Adrenal gland (tissue), 5 donors: Measurements from ENCODE around the gene SMARCD2.

Source experiments
- CTCF ChIP-seq, 6 experiments: fragments of 450-650 bp in 4 of 6; fragments of 200-600 bp in 2 of 6; sonication (generic) in 1 of 6; IDR thresholded peaks; 1 replicate in 5 of 6; 2 replicates in 1 of 6; pipeline versions ENCODE4 v1.5.1 to v1.8.0; 2016 to 2021; ENCODE audit warnings: antibody characterized with exemption in 6 of 6, mild to moderate bottlenecking in 2 of 6, moderate library complexity in 1 of 6
- POLR2A ChIP-seq, 2 donors: fragments of 450-650 bp; IDR thresholded peaks; one replicate each; pipeline ENCODE4 v1.6.1; 2017; ENCODE audit warnings: antibody characterized with exemption in 2 of 2, mild to moderate bottlenecking in 2 of 2, moderate library complexity in 1 of 2
- donor health status: DM: no; HTN: no; CAD: no.

GRCh38 chr17:63824362-63824761, 18.1 kb downstream of the SMARCD2 start:
- TF ChIP-seq CTCF (IDR thresholded peaks at IDR 0.05) (no peak), POLR2A (IDR thresholded peaks at IDR 0.05) (no peak)
